Measurements from ENCODE around the gene SH3BP2. TPM values are rescaled to one million over a fixed set of nuclear protein-coding genes. Genes with fewer than 3 reads are reported as not detected.
A peak's percentile ranks its signal among the peaks of the same experiment; 100 is the strongest.

The SH3BP2 gene, protein sequence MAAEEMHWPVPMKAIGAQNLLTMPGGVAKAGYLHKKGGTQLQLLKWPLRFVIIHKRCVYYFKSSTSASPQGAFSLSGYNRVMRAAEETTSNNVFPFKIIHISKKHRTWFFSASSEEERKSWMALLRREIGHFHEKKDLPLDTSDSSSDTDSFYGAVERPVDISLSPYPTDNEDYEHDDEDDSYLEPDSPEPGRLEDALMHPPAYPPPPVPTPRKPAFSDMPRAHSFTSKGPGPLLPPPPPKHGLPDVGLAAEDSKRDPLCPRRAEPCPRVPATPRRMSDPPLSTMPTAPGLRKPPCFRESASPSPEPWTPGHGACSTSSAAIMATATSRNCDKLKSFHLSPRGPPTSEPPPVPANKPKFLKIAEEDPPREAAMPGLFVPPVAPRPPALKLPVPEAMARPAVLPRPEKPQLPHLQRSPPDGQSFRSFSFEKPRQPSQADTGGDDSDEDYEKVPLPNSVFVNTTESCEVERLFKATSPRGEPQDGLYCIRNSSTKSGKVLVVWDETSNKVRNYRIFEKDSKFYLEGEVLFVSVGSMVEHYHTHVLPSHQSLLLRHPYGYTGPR
- polyA plus RNA-seq (2011; rRNA removed), result 14.8 and 17.2 TPM in 2 replicates
- 30.6 and 36.8 TPM in 2 replicates for polyA minus RNA-seq (2011; rRNA and poly(A)+ RNA removed)

DNA sequence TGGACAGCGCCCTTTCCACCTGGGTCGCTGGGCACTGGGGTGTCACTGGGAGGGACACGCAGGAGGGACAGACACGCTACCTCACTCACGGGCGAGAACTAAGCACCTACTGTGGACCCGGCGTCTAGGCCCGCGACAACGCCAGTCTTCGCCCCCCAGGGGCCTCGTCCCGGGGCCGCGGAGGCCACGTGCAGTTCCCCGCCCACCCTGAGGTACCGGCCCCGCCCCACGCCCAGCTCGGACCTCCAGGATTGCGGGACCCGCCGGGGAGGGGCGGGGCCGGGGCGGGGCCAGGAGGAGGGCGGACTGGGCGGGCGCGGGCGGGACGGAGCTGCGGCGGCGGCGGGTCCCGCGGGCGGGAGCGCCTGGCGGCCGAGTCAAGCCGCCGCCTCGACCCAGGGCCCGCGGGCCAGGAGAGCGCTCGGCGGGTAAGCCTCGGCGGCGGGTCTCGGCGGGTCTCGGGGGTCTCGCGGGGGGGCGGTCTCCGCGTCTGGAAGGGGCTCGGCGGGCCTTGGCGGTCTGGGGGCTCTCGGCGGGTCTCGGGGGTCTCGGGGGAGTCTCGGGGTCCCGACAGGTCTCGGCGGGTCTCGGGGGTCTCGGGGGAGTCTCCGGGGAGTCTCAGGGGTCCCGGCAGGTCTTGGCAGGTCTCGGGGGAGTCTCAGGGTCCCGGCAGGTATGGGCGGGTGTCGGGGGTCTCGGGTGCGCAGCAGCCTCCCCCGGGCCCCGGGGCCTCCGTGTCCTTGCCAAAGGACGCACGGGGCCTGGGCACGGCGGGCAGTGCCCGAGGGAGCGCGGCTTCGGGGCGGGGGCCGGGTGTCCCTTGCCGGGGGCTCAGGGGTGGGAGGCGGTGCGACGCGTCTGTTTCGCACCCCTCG lies at the start of gene SH3BP2:
Gene SH3BP2, plus strand, starts transcription at position 375 of the 875 bp plus-strand sequence. CDS start 27,533 bp downstream, outside the sequence.
- Histone ChIP-seq H3K4me3 (ENCODE audit: low read depth, low read length) (peak within 1 kb of the TSS; percentile 61), H3K27ac (ENCODE audit: low read depth, low read length) (peak within 1 kb of the TSS; percentile 84), H3K9me3 (ENCODE audit: control insufficient read depth, insufficient read depth, low read length) (no peaks in the 10 kb centered on the region; the same call in 1 of the 2 replicates), H3K27me3 (ENCODE audit: control insufficient read depth, insufficient read depth, low read length) (no peaks in the 10 kb centered on the region)
- no peak for DNase-seq (ENCODE audit: low read depth, low spot score)
- CTCF ChIA-PET, result no interaction called here
- POLR2A ChIA-PET, result no interaction called here
- TF ChIP-seq, protein P1, sequence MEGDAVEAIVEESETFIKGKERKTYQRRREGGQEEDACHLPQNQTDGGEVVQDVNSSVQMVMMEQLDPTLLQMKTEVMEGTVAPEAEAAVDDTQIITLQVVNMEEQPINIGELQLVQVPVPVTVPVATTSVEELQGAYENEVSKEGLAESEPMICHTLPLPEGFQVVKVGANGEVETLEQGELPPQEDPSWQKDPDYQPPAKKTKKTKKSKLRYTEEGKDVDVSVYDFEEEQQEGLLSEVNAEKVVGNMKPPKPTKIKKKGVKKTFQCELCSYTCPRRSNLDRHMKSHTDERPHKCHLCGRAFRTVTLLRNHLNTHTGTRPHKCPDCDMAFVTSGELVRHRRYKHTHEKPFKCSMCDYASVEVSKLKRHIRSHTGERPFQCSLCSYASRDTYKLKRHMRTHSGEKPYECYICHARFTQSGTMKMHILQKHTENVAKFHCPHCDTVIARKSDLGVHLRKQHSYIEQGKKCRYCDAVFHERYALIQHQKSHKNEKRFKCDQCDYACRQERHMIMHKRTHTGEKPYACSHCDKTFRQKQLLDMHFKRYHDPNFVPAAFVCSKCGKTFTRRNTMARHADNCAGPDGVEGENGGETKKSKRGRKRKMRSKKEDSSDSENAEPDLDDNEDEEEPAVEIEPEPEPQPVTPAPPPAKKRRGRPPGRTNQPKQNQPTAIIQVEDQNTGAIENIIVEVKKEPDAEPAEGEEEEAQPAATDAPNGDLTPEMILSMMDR (IDR thresholded peaks at IDR 0.05; ENCODE audit: low read depth, low read length), result no peak

DNA sequence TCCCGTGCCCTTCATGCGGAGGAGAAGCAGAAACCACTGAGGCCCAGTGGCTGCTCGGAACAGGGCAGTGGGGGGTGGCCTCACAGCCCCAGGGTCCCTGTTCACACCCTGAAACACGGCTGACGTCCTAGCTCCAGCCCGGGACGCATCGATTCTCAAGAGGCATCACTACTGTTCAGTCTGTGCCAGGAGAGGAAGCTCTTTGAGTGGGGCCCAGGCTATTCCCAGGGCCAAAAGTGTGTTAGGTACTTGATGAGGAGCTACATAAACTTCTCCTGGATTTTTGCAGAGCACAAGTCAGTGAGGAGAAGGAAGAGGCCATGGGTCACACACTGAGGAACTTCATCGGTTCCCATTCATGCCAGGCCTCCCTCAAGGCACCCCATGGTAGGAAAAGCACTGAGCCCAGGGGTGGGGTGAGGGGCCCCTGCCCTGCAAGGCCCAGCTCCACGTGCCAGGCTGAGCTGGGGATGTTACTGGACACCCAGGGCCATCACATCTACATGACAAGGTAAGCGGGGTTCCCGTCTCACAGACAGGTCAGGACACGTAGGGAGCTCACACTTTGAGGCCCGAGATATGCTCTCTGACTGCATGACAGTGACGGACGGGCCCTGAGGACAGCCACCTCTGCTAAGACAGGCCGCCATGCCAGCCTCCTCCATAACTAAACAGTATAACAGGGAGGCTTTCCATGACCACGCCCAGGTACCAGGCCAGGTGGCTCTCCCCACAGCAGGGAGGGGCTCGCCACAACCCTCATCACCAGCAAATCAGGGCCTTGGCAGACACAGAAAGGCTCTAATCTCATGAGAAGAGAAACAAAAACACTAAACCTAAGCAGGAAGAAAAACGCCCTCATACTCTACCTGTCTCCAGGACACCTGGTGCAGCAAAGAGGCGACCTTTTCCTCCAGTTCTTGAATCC lies 49.1 kb upstream of the SH3BP2 start:
- no peak for DNase-seq (ENCODE audit: low read depth, low spot score)
- Histone ChIP-seq H3K27ac (ENCODE audit: low read depth, low read length) (no peak overlapping the region), H3K9me3 (ENCODE audit: control insufficient read depth, insufficient read depth, low read length) (no peaks in the 10 kb centered on the region), H3K27me3 (ENCODE audit: control insufficient read depth, insufficient read depth, low read length) (no peaks in the 10 kb centered on the region), H3K4me3 (ENCODE audit: low read depth, low read length) (no peak overlapping the region)
- CTCF ChIA-PET, result no interaction called here
- POLR2A ChIA-PET, result interaction anchor here (0.7 kb wide), 1 partner anchor 12 kb away, joined by 3 read pairs; no protein-coding TSS in a partner anchor
- TF ChIP-seq, protein P1 (IDR thresholded peaks at IDR 0.05; ENCODE audit: low read depth, low read length), result no peak

DNA sequence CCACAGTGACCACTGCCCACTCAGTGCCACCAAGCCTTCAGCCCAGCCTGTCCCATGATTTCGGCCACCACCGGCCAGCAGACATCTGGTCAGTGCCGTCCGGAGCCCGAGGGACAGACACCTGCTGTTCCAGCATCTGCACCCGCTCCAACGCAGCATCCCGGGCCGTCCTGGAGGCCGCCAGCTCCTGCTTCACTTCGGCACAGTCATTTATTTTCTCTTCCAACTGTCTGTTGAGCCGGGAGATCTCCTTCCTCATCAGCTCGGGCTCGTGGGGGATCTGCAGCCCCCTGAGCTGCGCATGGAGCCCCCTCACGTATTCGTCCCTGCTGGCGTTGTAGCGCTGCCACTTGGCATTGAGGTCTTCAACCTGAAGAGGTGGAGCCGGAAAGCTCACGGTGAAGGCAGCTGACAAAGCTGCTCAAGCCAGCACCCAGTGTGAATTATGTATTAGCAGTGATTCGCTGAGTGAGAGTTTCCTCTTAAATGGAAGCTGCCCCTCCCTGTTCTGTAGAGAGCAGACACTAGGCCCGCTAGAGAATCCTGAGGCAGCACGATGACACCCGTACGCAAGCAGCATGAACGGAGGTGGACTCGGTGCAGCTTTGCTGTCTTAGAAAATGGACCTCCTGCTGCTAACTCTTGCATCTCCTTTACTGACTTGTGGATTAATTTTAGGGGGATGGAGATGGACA lies 48.2 kb upstream of the SH3BP2 start:
- H3K4me3 ChIP-seq (ENCODE audit: low read depth, low read length), result no peak overlapping the region
- no peaks in the 10 kb centered on the region for H3K27me3 ChIP-seq (ENCODE audit: control insufficient read depth, insufficient read depth, low read length)
- H3K27ac ChIP-seq (ENCODE audit: low read depth, low read length), result no peak overlapping the region
- DNase-seq (ENCODE audit: low read depth, low spot score), result no peak
- H3K9me3 ChIP-seq (ENCODE audit: control insufficient read depth, insufficient read depth, low read length), result no peaks in the 10 kb centered on the region
- TF ChIP-seq, protein P1 (IDR thresholded peaks at IDR 0.05; ENCODE audit: low read depth, low read length), result no peak
- ChIA-PET POLR2A (no interaction called here), CTCF (interaction anchor here (0.7 kb wide), 1 partner anchor 164 kb away, joined by 3 read pairs; no protein-coding TSS in a partner anchor)

DNA sequence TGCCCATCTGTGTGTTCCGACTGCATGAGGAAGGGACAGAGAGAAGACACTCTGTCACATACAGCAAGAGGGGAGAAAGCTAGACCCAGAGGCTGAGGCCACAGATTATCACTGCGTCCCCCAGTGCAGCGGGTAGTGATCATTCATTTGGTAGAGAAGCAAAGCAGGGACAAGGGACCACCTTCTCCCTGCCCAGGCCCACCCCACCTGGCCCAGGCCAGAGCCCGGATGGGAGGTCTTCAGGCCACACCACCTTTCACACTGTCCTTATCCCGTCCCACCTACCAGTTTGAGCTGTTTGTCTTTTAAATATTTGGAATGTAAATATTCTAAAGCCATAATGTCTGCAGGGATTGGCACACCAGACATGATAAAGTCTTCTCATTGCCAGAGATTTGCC lies 47.4 kb upstream of the SH3BP2 start:
- Histone ChIP-seq H3K4me3 (ENCODE audit: low read depth, low read length) (no peak overlapping the region), H3K9me3 (ENCODE audit: control insufficient read depth, insufficient read depth, low read length) (no peaks in the 10 kb centered on the region), H3K27me3 (ENCODE audit: control insufficient read depth, insufficient read depth, low read length) (no peaks in the 10 kb centered on the region), H3K27ac (ENCODE audit: low read depth, low read length) (peak overlapping the region; percentile 68)
- TF ChIP-seq, protein P1 (IDR thresholded peaks at IDR 0.05; ENCODE audit: low read depth, low read length), result no peak
- ChIA-PET POLR2A (interaction anchor here (1.6 kb wide), 1 partner anchor 10 kb away, joined by 6 read pairs; the partner anchor contains the start of gene TNIP2), CTCF (interaction anchor here (0.7 kb wide), 1 partner anchor 164 kb away, joined by 3 read pairs; no protein-coding TSS in a partner anchor)
- no peak for DNase-seq (ENCODE audit: low read depth, low spot score)
